ENCODE data around the gene SLC40A1.

SLC40A1 gene

DNA sequence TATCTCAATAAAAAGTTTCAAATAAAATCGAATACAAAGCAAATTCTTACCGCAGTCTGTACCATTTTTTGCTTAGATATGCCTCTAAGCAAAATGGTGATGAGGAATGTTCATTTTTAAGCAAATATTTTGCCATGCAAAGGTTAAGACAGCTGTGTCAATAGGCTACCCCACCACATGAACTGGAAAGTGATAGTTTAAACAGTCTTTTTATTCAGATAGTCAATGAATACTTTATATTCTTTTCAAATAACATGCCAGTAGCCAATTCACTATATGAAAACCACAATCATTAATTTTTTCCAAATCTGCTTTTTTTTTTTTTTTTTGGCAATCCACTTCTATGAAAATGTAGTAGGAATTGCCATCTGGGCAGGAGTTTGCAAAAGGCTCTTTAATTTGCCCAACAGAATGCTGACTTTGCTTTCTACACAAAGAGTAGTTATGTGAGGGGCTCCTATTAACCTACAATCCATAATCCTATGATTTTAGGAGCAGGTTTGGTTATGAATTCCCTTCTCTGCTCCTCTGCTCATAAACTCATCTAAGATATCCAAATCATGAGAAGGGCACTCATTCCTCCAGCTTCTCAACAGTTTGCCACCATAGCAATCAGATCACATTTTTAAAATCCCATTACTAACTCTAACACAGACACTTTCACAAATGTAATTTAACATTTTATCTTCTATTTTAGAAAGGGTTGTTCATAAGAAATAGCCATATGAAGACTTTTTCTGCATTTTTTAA is 69.2 kb downstream of the SLC40A1 start:
- no peak for DNase-seq (ENCODE audit: low read depth)

Measured in fibroblast of the conjunctiva (primary cell).